ENCODE measurements around the gene PPFIA1.

Gene PPFIA1

DNA sequence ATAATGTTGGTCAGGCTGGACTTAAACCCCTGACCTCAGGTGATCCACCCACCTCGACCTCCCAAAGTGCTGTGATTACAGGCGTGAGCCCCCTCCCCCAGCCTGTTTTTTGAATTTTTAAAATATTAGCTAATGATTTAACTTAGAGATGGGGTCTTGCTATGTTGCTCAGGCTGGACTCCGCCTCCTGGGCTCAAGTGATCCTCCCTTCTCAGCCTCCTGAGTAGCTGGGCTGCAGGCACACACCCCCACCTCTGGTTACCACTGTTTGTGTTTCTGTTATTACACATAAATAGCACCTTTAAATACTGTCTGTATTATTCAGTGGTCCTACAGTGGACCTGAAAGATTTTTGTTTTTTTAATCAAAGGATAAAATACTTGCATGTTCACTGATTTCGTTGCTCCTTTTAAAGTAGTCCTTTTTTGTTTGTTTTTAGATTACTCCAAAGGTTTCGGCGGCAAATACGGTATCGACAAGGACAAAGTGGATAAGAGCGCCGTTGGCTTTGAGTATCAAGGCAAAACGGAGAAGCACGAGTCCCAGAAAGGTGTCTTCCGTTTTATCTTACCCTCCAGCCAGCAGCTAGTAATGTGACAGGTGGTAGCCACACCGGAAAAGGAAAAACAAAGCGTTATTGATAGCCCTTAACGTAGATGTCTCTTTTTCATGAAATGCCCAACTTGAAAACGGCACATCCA, 149.0 kb downstream of the PPFIA1 start:
- no peak for DNase-seq

DNA sequence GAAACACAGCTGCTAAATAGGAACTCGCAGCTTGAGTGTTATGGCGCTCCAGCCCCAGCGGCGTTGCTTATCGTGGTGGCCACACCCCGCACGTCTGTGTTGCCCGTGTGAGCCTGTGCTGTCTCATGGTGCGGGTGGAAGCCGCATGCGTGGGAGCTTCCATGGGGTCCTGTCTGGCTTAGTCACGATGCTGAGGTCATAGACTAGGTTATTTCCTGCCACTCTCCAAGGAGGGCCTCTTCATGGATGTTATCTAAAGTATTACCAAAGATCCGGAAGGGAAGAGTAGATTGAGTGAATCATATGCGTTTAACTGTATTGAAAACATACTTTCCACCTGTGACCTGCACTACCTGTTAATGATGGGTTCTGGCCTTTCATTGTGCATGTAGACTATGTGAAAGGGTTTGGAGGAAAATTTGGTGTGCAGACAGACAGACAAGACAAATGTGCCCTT, 149.5 kb downstream of the PPFIA1 start:
- no peak for DNase-seq

DNA sequence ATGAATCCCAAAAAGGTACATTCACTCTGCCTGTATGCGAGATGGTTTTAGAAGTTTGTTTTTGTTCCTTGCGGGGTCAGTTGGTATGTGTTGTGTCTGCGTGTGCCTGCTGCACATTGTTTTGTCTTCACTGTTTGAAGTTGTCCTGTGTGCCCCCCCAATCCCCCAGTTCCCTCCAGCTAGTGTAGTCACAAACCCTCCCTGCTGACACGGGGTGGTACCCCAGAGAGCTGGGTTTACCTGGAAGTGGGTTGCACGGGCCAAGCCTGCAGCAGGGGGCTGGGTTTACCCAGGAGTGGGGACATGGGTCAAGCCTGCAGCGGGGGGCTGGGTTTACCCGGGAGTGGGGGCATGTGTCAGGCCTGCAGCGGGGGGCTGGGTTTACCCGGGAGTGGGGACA, 150.0 kb downstream of the PPFIA1 start:
- DNase-seq = no peak

DNA sequence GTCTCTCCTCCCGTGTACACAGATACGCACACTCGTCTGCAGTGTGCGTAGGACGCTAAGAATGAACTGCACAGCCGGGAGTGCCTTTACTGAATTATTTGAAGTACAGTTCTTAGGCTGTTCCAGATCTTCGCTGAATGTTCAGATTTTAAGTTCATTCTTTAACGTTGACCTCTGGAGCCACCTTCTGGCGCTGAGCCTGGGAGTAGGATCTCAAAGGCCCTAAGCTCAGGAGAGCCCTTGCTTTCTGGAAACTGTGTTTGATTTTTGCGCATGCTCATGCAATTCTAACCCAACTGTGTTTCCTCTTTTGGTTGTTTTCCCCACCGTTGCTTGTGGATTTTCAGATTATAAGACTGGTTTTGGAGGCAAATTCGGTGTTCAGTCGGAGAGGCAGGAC, 150.6 kb downstream of the PPFIA1 start:
- no peak for DNase-seq

DNA sequence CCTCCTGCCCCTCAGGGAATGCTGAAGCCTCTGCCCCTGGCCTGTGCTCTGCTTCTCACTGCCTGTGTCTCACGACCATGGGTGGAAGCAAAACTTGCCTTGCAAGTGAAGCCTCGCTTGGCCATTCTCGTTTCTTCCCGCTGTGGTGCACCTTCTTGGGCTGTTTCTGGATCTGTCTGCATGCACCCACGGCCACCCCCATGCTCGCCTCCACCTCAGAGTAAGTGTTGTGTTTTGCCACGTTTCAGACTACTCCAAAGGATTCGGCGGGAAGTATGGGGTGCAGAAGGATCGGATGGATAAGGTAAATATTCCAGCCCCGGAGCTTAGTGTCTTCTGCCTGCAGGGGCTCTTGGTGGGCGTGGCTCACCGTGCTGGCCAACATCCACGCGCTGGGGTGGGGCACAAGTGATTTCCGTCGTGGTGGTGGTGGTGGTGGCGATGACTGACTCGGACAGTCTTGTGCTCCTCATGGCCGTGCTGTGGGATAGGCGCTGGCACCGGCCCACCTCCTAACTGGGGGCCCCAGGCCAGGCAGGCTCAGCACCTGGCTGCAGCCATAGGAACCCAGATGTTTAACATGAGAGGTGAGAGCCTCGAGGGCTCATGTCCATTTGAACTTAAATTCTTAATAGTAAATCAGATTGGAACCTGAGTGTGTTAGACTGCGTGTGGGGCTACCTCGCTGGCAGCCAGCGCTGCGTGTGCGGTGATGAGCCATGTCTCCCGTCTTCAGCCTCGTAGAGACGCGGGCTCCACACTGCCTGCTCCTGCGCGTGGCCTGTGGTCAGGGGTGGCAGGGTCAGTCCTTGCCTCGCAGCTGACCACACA, 152.4 kb downstream of the PPFIA1 start:
- DNase-seq = no peak

DNA sequence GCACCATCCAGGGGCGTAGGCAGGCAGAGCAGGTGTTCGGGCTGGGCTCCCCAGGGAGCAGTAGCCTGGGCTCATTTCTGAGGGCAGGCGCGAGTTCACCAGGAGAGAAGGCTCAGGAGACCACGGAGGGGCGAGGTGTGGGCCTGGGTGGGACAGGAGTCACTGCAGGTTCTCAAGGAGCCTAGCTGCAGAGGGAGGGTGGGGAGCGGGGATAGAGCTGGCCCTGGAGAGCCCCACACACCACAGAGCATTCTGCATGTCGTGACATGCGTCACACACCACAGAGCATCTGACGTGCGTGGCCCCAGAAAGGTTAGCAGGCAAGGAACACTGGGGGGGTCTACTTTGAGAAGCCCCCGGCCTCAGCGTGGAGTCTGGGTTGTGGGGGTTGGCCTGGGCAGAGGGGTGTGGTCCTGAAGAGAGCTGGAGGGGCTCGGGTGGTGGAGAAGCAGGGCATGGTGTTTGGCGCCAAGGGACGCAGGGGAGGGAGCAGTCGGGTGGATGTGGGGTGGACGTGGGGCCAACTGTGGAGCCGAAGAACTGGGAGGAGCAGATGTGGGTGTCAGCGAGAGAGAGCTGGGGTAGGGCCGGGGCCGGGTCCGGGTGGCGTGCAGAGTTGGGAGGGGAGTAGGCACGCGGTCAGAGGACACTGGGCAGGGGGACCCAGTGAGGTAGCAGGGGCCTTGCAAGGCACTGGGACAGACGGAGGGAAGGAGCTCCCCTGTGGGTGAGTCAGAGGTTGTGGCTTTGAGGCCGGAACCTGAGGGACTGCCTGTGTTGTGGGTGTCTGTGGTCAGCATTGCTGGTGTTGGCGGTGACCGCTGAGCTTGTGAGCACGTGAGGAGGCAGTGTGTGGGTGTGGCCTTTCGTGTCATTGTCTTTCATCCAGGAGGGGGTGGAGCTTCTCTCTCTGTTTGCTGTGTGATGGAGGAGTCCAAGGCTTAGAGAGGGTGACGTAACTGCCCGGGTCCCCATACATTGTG, 153.3 kb downstream of the PPFIA1 start:
- no peak for DNase-seq

DNA sequence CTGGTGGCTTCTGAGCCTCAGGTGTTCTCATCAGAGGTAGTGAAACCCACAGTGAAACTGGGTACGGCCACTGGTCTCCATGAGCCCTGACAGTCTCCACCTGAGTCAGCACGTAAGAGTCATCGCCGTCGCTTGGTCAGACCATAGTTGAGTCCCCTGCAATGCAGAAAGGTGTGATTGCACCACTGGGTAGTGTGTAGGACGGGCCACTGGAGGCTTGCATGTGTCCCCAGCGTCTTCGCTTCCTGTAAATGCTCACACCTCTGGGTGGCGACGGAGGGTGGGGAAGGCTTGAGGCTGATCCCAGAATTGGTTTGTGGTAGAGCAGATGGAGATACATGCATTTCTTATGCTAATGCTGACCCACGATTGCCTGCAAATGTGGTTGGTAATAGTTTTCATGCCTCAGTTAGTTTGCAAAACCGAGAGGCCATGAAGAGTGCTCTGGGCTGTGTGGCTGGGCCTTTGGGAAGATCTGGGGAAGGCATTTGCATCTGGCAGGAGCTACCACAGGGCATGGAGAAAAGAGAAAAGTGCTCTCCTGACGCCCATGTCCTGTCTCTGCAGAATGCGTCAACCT, 154.4 kb downstream of the PPFIA1 start:
- DNase-seq = no peak

DNA sequence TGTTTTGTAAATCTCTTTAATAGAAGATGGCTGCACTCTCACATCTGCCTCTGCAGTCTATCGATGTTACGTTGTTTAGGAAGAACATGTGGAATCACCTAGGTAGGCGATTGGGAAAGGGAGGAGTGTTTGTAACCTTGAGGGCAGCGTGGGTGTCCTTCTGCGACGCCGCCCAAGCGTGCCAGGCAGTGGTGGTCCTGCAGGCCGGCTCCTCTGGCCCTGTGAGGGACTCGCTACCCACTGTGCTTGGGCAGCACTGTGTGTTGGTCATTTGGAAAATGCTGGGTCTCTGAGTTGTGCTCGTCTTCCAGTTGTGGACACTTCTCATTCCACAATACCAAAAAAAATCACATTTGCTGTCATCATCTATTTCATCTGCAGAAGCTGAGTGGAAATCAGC, 156.9 kb downstream of the PPFIA1 start:
- DNase-seq = no peak

DNA sequence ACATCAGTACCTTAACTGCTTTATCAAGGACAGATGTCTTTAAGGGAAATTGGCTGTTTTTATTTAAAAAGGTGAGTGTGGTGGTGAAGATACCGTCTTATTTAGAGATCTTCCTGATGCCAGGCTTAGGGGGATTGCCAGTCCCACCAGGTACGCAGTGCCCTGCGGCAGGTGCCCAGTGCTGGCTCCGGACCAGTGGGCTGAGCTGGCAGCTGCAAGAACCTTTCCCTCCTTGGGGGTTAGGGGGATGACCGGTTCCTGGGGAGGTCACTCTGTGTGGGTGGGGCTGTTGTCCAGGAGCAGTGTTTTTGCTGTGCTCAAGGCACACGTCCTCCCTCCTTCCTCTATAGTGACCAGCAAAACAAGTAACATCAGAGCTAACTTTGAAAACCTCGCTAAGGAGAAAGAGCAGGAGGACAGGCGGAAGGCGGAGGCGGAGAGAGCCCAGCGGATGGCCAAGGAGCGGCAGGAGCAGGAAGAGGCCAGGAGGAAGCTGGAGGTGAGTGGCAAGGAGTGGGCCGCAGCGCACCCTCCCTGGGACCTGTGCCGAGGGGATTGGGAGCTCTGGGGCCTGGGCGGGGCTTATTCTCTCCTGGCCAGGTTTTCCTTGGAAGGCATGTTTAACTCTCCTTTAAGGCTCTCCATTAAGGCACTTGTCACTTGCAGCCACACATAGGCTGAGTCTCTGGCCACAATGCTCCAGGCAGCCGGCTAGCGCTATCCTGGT, 158.4 kb downstream of the PPFIA1 start:
- DNase-seq = no peak

DNA sequence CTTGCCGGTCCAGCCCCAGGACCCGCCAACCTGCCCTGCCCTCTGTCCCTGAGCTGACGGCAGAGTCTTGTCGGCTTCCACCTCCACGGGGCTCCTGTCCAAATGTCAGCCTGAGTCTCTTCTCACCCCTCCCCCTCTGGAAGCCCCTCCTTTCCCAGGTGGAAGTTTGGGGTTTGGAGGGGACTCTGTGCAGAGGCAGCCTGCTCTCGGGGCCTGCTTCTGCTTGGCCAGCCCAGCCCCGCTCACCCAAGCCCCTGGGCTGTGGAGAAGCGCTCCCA, 158.9 kb downstream of the PPFIA1 start:
- DNase-seq = no peak

DNA sequence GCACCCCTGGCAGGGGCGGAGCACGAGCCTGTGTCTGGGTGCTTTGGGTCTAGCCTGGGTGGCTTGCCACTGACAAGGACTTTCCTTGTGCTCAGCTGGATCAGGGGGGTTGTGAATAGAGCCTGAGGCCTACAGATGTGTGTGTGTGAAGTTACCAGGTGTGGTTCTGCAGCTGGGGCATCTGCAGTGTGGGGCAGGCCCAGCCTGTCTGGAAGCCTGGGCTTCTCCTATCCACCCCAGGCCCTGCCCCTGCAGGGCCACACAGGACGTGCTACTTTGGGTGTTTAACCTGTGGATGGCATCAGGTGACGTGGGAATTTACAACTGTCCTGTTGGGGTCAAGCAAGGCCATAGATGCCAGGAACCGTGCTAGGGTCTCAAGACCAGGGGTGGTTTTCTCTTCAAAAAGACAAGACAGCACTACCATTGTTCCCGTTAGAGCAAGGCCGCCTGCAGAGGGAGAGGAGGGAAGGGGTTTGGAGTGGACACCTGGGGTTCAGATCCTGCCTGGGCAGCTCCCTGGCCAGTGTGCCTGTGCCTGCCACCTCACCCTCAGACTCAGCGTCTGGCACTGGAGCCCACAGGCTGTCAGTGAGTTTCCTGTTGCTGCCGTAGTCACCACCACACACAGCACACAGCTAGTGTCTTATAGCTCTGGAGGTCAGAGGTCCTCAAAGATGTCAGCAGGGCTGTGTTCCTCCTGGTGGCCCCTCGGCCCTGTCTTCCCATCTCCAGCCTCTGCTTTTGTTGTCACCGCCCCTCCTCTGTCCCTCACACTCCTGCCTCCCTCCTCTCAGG, 159.4 kb downstream of the PPFIA1 start:
- DNase-seq = no peak

DNA sequence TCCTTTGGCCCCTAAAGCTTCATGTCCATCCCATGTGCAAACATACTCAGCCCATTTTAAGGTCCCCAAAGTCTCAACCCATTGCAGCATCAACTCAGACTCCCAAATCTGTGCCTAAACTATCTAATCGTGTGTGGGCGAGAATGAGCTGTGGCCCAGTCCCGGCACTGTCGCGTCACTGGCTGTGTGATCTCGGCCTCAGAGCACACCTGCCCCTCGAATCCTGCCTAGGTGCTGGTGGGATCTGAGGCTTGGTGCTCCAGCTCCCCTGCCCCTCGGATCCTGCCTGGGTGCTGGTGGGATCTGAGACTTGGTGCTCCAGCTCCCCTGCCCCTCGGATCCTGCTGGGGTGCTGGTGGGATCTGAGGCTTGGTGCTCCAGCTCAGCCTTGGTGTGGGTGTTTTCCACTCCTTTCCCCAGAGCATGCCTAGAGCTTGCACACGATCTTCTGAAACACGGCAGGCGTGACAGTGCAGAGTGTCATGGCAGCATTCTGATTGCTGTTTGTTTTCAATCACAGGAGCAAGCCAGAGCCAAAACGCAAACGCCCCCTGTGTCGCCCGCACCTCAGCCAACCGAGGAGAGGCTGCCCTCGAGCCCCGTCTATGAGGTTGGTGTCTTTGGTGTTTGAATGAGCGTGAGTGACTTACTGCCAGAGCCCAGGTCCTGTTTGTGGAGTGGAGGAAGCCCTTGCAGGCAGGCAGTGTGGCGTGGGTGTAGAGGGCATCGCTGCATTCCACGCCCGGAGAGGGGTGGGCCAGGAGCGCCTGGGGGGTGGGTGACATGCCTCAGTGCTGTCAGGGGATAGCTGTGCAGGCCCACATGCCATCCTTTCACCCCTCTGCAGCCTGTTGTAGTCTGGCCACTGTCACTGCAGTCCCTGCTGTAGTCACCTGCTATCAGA, 160.4 kb downstream of the PPFIA1 start:
- no peak for DNase-seq

DNA sequence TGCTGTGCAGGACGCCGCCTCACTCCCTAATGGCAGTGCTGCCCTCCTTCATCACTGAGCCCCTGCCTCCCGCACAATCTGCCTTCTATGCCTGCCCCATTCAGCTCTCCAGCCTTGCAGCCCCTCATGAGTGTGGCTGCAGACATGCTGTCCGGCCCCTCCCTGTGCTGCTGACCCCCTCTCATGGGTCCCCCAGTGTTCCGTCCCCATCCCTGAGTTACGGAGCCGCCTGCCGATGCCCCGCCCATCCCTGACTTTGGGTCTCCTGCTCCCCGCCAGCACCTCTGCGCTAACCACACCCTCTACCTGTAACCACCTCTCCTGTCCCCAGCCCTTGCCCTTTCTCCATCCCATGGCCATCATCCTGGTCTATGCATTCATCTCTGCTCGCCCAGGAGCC, 161.1 kb downstream of the PPFIA1 start:
- no peak for DNase-seq

DNA sequence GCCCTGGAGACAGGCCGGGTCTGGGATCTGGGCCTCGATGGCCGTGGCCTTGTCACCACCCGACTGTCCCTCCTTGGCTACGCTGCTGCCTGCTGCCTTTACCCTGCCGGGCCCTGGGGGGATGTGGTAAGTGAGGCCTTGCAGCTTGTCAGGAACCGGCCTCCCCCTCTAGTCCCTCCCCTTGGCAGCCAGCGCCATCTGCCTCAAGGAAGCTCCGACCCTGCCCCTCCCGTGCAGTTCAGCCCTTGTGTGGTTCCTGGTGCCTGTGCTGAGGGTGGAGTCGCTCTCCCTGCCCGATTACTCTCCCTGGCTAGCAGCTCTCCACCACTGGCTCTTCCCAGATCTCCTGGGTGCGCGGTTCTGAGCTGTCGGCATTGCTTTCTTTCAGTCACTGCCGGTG, 161.6 kb downstream of the PPFIA1 start:
- no peak for DNase-seq

DNA sequence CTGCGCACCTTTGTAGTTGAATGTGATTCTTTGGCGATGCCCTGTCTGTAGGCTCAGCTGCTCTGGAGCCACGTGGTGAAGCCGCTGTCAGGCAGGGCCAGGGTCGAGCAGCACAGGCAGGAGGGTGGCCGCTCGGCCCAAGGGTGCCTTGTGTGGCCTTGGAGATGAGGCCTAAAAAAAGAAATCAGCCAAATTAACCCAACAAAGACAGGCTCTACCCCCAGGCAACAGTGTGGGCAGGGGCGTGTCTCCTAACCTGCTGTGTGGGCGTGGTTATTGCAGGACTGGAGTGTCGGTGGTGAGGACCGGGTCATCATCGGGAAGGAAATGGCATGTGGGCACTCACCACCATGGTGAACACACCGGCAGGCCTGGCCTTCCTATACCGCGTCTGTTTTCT, 162.1 kb downstream of the PPFIA1 start:
- DNase-seq = no peak

DNA sequence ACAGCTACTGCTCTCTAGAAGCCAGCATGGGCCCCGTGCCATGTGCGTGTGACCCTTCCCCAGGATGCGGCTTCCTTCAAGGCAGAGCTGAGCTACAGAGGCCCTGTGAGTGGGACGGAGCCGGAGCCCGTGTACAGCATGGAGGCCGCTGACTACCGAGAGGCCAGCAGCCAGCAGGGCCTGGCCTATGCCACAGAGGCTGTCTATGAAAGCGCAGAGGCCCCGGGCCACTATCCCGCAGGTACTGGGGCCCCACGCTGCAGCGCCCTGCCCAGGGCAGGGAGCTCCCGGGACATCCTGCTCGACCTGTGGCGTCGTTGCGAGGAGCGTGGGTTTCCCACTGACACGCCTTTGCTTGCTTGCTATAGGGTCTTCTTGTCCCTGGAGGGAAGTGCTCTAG, 162.5 kb downstream of the PPFIA1 start:
- DNase-seq = no peak

DNA sequence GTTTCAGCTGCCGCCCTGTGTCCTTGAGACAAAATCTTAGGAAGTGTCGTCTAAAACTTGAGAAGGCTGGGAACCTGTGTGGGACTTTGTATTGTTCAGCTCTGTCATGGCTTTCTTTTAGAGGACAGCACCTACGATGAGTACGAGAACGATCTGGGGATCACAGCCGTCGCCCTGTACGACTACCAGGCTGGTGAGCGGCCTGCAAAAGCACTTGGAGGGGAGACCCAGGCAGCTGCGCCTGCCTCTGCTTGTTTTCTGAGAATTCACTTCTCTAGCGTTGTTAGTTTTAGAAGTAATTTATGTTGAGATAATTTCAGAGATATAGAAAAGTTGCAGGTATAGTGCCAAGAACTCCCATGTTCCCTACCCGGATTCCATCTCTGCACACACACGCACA, 163.0 kb downstream of the PPFIA1 start:
- no peak for DNase-seq

Data from NCI-H2029 (cell line).